ENCODE measurements around the gene NCR1.

DNA sequence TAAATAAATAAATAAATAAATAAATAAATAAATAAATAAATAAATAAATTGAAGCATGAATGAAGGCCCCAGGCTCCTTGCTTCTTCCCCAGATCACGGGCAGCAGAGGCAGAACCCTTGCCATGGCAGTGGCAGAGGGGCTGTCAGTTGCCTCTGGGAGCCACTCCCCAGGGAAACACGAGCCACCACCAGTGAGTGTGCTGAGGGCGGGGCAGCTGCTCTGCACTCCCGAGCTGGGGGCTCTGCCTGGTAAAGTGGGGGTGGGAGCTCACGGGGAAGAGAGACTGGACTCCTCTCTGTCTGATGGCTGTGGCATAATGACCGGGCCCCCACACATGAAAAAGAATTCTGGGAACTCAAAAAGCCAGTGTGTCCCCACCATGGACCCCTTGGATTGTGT, 24.1 kb upstream of the NCR1 start:
- no peak for TF ChIP-seq POLR2A (IDR thresholded peaks at IDR 0.05)
- TF ChIP-seq, protein P1, sequence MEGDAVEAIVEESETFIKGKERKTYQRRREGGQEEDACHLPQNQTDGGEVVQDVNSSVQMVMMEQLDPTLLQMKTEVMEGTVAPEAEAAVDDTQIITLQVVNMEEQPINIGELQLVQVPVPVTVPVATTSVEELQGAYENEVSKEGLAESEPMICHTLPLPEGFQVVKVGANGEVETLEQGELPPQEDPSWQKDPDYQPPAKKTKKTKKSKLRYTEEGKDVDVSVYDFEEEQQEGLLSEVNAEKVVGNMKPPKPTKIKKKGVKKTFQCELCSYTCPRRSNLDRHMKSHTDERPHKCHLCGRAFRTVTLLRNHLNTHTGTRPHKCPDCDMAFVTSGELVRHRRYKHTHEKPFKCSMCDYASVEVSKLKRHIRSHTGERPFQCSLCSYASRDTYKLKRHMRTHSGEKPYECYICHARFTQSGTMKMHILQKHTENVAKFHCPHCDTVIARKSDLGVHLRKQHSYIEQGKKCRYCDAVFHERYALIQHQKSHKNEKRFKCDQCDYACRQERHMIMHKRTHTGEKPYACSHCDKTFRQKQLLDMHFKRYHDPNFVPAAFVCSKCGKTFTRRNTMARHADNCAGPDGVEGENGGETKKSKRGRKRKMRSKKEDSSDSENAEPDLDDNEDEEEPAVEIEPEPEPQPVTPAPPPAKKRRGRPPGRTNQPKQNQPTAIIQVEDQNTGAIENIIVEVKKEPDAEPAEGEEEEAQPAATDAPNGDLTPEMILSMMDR (IDR thresholded peaks at IDR 0.05), result no peak
- no peak for TF ChIP-seq POLR2AphosphoS5 (IDR thresholded peaks at IDR 0.05)
- no peak for TF ChIP-seq EP300 (IDR thresholded peaks at IDR 0.05)
